ENCODE results near the gene TNRC6B.

TNRC6B gene

DNA sequence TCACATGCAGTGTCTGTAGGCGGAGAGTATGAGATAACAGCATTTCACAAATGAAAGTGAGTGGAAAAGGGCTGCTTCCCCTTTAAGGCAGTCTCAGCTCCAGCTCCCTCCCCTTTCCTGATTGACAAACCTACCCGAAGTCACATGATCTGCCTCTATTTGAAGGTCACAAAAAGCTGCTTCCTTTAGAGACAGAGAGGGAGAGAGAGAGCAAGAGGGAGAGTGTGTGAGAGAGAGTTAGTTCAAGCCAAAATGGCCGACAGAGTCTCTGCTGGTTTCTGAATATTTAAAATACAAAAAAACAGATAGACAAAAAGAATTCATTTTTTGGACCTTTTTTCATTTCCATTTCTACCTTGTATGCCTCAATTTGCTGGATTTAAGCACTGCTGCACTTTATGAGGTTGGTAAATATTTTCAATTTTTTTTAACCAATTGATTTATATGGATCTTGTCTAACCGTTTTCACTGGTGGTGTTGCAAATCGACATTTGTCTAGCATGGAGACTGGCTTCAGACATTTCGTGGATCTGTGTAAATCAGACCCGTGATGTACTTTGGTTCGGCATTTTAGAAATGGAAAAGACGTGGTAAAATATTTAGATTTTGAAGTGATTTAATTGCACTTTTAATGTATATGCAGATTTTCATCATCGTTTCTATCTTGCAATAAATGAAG lies at the start of gene TNRC6B (continued):
- TF ChIP-seq, protein P1, sequence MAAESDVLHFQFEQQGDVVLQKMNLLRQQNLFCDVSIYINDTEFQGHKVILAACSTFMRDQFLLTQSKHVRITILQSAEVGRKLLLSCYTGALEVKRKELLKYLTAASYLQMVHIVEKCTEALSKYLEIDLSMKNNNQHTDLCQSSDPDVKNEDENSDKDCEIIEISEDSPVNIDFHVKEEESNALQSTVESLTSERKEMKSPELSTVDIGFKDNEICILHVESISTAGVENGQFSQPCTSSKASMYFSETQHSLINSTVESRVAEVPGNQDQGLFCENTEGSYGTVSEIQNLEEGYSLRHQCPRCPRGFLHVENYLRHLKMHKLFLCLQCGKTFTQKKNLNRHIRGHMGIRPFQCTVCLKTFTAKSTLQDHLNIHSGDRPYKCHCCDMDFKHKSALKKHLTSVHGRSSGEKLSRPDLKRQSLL (tag by site-specific recombination; IDR thresholded peaks at IDR 0.05), result 0 out of 2 replicates have a peak, but pooled peaks have one; percentile 38
- peak; percentile 83 for TF ChIP-seq YY1 (tag by site-specific recombination; IDR thresholded peaks at IDR 0.05)
- TF ChIP-seq, protein P2, sequence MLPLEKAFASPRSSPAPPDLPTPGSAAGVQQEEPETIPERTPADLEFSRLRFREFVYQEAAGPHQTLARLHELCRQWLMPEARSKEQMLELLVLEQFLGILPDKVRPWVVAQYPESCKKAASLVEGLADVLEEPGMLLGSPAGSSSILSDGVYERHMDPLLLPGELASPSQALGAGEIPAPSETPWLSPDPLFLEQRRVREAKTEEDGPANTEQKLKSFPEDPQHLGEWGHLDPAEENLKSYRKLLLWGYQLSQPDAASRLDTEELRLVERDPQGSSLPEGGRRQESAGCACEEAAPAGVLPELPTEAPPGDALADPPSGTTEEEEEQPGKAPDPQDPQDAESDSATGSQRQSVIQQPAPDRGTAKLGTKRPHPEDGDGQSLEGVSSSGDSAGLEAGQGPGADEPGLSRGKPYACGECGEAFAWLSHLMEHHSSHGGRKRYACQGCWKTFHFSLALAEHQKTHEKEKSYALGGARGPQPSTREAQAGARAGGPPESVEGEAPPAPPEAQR (tag by site-specific recombination; IDR thresholded peaks at IDR 0.05), result no peak

DNA sequence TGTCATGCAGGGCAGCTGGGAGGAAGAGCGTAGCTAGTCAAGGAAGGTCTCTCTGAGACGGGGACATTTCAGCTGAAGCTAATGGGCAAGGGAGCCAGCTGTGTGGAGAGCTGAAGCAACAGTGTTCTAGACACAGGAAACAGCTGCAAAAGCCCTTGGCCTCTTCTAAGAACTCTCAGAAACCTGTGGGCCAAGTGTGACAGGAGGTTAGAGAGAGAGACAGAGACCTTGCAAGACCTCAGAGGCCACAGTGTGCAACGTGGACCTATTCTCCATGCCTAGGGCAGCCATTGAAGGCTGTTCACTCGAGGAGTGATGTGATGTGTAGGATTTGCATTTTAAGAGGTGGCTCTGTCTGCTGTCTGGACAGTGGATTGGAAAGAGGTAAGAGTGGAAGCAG lies 48.7 kb upstream of the TNRC6B start:
- ChIA-PET CTCF (no interaction called here), POLR2A (no interaction called here)
- Histone ChIP-seq H3K27ac (ENCODE audit: extremely low read depth, low read depth, low read length) (no peak overlapping the region), H3K36me3 (ENCODE audit: control insufficient read depth in 2 of 2, insufficient read depth in 1 of 2, low read length in 2 of 2) (no peaks in the 10 kb centered on the region; a peak in 1 of 3 replicates), H3K9me3 (ENCODE audit: control insufficient read depth, insufficient read depth, low read depth, low read length) (no peaks in the 10 kb centered on the region), H3K4me3 (ENCODE audit: low read depth, low read length) (no peak overlapping the region), H3K4me1 (ENCODE audit: control insufficient read depth, insufficient read depth, low read length) (no peaks in the 10 kb centered on the region)
- TF ChIP-seq GLI2 (tag by site-specific recombination; IDR thresholded peaks at IDR 0.05; ENCODE audit: borderline replicate concordance, low read depth), result no peak
- no peak for TF ChIP-seq KLF10 (tag by site-specific recombination; IDR thresholded peaks at IDR 0.05)
- no peak for TF ChIP-seq ZNF664 (tag by site-specific recombination; IDR thresholded peaks at IDR 0.05)
- TF ChIP-seq KLF9 (tag by site-specific recombination; IDR thresholded peaks at IDR 0.05; ENCODE audit: low read depth), result no peak
- TF ChIP-seq FEZF1 (tag by site-specific recombination; IDR thresholded peaks at IDR 0.05), result no peak
- TF ChIP-seq EGR2 (tag by site-specific recombination; IDR thresholded peaks at IDR 0.05; ENCODE audit: low read depth), result no peak
- TF ChIP-seq ZNF707 (tag by site-specific recombination; IDR thresholded peaks at IDR 0.05), result no peak
- no peak for TF ChIP-seq ZNF629 (tag by site-specific recombination; IDR thresholded peaks at IDR 0.05)
- no peak for TF ChIP-seq ZNF416 (tag by site-specific recombination; IDR thresholded peaks at IDR 0.05)
- no peak for TF ChIP-seq ZSCAN16 (tag by site-specific recombination; IDR thresholded peaks at IDR 0.05)
- TF ChIP-seq, protein P3, sequence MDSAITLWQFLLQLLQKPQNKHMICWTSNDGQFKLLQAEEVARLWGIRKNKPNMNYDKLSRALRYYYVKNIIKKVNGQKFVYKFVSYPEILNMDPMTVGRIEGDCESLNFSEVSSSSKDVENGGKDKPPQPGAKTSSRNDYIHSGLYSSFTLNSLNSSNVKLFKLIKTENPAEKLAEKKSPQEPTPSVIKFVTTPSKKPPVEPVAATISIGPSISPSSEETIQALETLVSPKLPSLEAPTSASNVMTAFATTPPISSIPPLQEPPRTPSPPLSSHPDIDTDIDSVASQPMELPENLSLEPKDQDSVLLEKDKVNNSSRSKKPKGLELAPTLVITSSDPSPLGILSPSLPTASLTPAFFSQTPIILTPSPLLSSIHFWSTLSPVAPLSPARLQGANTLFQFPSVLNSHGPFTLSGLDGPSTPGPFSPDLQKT (IDR thresholded peaks at IDR 0.05; ENCODE audit: borderline replicate concordance, low read depth, low read length), result no peak

DNA sequence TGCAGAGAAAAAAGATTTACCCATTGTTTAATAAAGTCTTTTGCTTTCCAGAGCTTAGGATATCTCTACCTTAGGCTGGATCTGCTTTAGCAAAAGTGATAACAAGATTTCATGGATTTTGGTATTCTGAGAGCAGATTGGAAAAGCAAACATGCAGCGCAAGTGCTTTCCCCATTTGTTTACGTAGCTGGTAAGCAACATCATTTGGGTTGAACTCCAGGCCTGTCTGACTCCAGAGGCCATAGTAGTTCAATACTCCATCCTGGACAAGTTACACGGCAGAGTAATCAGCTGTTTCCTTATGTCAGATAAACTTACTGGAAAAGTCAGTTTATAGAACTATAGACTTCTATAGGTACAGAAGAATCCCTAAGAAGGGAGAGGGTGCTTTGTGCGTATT lies 40.6 kb upstream of the TNRC6B start:
- H3K36me3 ChIP-seq (ENCODE audit: control insufficient read depth in 2 of 2, insufficient read depth in 1 of 2, low read length in 2 of 2), result no peaks in the 10 kb centered on the region; a peak in 1 of 3 replicates
- no peaks in the 10 kb centered on the region for H3K9me3 ChIP-seq (ENCODE audit: control insufficient read depth, insufficient read depth, low read depth, low read length)
- H3K4me1 ChIP-seq (ENCODE audit: control insufficient read depth, insufficient read depth, low read length), result no peaks in the 10 kb centered on the region
- ChIA-PET CTCF (interaction anchor here (0.6 kb wide), 1 partner anchor 28 kb away, joined by 3 read pairs; no protein-coding TSS in a partner anchor), POLR2A (interaction anchor here (3.1 kb wide), 1 partner anchor 92 kb away, joined by 10 read pairs; no protein-coding TSS in a partner anchor)
- H3K27ac ChIP-seq (ENCODE audit: extremely low read depth, low read depth, low read length), result no peak overlapping the region
- H3K4me3 ChIP-seq (ENCODE audit: low read depth, low read length), result no peak overlapping the region
- TF ChIP-seq REPIN1 (tag by site-specific recombination; IDR thresholded peaks at IDR 0.05; ENCODE audit: low read depth) (no peak), ZNF776 (tag by site-specific recombination; IDR thresholded peaks at IDR 0.05; ENCODE audit: borderline replicate concordance) (no peak), ZNF610 (tag by site-specific recombination; IDR thresholded peaks at IDR 0.05; ENCODE audit: borderline replicate concordance) (no peak), ZNF391 (tag by site-specific recombination; IDR thresholded peaks at IDR 0.05; ENCODE audit: borderline replicate concordance, low read depth) (no peak), MZF1 (tag by site-specific recombination; IDR thresholded peaks at IDR 0.05; ENCODE audit: borderline replicate concordance) (no peak), ZBTB20 (tag by site-specific recombination; IDR thresholded peaks at IDR 0.05) (no peak), ZNF214 (tag by site-specific recombination; IDR thresholded peaks at IDR 0.05; ENCODE audit: borderline replicate concordance) (no peak), ZNF473 (tag by site-specific recombination; IDR thresholded peaks at IDR 0.05) (no peak)
- TF ChIP-seq, protein P4, sequence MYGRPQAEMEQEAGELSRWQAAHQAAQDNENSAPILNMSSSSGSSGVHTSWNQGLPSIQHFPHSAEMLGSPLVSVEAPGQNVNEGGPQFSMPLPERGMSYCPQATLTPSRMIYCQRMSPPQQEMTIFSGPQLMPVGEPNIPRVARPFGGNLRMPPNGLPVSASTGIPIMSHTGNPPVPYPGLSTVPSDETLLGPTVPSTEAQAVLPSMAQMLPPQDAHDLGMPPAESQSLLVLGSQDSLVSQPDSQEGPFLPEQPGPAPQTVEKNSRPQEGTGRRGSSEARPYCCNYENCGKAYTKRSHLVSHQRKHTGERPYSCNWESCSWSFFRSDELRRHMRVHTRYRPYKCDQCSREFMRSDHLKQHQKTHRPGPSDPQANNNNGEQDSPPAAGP (tag by site-specific recombination; IDR thresholded peaks at IDR 0.05), result no peak
- TF ChIP-seq, protein P5, sequence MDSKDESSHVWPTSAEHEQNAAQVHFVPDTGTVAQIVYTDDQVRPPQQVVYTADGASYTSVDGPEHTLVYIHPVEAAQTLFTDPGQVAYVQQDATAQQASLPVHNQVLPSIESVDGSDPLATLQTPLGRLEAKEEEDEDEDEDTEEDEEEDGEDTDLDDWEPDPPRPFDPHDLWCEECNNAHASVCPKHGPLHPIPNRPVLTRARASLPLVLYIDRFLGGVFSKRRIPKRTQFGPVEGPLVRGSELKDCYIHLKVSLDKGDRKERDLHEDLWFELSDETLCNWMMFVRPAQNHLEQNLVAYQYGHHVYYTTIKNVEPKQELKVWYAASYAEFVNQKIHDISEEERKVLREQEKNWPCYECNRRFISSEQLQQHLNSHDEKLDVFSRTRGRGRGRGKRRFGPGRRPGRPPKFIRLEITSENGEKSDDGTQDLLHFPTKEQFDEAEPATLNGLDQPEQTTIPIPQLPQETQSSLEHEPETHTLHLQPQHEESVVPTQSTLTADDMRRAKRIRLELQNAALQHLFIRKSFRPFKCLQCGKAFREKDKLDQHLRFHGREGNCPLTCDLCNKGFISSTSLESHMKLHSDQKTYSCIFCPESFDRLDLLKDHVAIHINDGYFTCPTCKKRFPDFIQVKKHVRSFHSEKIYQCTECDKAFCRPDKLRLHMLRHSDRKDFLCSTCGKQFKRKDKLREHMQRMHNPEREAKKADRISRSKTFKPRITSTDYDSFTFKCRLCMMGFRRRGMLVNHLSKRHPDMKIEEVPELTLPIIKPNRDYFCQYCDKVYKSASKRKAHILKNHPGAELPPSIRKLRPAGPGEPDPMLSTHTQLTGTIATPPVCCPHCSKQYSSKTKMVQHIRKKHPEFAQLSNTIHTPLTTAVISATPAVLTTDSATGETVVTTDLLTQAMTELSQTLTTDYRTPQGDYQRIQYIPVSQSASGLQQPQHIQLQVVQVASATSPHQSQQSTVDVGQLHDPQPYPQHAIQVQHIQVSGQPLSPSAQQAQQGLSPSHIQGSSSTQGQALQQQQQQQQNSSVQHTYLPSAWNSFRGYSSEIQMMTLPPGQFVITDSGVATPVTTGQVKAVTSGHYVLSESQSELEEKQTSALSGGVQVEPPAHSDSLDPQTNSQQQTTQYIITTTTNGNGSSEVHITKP (tag by site-specific recombination; IDR thresholded peaks at IDR 0.05), result no peak
